ENCODE measurements around the gene TMEM132D. TPM values are rescaled to one million over a fixed set of nuclear protein-coding genes. Genes with fewer than 3 reads are reported as not detected.

The TMEM132D gene
- total RNA-seq, 1 donor from 2014 or later, result 16.5 TPM

DNA sequence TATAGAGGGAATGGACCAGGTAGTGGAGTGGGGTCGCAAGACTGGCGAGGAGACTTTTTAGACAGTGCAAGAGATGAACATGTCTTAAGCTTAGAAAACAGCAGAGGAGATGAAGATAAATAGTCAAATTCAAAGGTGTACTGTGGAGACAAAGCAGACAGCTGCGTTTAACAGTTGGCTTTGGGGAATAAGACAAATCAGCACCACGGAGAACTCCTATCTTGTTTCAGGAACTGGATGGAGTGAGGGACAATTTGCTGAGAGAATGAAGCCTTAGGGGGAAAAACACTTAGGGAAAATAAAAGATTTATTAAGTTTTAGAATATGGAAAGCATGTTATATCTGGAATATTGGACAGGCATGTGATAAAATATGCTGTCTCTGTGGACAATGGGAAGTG is 591.8 kb downstream of the TMEM132D start:
- DNase-seq, result no peak
- Mint-ChIP-seq H3K4me1 (ENCODE audit: low read depth, unreplicated experiment) (no peaks in the 10 kb centered on the region), H3K4me3 (ENCODE audit: unreplicated experiment) (no peak overlapping the region), H3K36me3 (ENCODE audit: unreplicated experiment) (peaks cover 8% of the 10 kb centered on the region), H3K9me3 (ENCODE audit: unreplicated experiment) (peaks cover 10% of the 10 kb centered on the region), H3K27ac (ENCODE audit: unreplicated experiment) (no peak overlapping the region), H3K27me3 (ENCODE audit: unreplicated experiment) (no peaks in the 10 kb centered on the region)
- TF ChIP-seq, protein P1, sequence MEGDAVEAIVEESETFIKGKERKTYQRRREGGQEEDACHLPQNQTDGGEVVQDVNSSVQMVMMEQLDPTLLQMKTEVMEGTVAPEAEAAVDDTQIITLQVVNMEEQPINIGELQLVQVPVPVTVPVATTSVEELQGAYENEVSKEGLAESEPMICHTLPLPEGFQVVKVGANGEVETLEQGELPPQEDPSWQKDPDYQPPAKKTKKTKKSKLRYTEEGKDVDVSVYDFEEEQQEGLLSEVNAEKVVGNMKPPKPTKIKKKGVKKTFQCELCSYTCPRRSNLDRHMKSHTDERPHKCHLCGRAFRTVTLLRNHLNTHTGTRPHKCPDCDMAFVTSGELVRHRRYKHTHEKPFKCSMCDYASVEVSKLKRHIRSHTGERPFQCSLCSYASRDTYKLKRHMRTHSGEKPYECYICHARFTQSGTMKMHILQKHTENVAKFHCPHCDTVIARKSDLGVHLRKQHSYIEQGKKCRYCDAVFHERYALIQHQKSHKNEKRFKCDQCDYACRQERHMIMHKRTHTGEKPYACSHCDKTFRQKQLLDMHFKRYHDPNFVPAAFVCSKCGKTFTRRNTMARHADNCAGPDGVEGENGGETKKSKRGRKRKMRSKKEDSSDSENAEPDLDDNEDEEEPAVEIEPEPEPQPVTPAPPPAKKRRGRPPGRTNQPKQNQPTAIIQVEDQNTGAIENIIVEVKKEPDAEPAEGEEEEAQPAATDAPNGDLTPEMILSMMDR (IDR thresholded peaks at IDR 0.05; ENCODE audit: partially characterized antibody, unreplicated experiment), result no peak

DNA sequence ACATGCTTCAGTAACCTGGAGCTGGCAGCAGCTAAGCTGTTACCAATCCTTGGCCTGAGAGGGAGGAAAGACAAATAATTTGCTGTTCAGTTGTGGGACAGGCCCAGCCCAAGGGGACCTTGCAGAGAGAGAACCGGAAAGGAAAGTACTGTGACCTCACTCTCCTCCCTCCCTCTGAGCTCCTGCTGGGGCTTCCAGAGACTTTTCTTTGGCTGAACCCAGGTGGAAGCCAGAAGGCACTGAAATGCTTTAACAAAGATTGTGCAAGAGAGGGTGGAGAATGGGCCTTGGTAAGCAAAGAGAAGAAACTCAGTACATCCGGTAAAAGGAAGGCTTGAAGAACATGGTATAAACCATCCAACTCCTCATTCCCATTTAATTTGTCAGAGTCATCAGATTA is 593.5 kb downstream of the TMEM132D start:
- no peak overlapping the region for H3K27ac Mint-ChIP-seq (ENCODE audit: unreplicated experiment)
- H3K4me3 Mint-ChIP-seq (ENCODE audit: unreplicated experiment), result no peak overlapping the region
- DNase-seq, result no peak
- TF ChIP-seq, protein P1 (IDR thresholded peaks at IDR 0.05; ENCODE audit: partially characterized antibody, unreplicated experiment), result no peak
- H3K9me3 Mint-ChIP-seq (ENCODE audit: unreplicated experiment), result peaks cover 10% of the 10 kb centered on the region
- H3K27me3 Mint-ChIP-seq (ENCODE audit: unreplicated experiment), result no peaks in the 10 kb centered on the region
- no peaks in the 10 kb centered on the region for H3K4me1 Mint-ChIP-seq (ENCODE audit: low read depth, unreplicated experiment)
- H3K36me3 Mint-ChIP-seq (ENCODE audit: unreplicated experiment), result peaks cover 8% of the 10 kb centered on the region

DNA sequence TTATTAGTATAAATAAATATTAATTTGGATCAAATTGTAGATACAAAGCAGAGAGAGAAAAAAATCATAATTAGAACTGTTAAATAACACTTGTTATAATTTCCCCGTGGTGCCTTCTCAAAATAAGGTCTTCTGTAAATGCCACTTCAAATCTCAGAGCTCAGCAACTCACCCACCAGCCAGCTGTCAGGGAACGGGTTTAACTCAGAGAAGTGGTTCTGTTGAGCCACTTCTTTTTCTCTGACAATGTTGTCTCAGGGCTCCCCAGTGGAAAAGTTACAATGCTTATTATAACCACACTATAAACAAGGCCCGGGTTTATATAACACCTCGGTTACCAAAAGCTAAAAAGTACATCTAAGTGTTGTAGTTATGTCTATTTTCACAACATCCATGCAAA is 598.0 kb downstream of the TMEM132D start:
- H3K4me3 Mint-ChIP-seq (ENCODE audit: unreplicated experiment), result no peak overlapping the region
- DNase-seq, result no peak
- peaks cover 10% of the 10 kb centered on the region for H3K9me3 Mint-ChIP-seq (ENCODE audit: unreplicated experiment)
- H3K4me1 Mint-ChIP-seq (ENCODE audit: low read depth, unreplicated experiment), result no peaks in the 10 kb centered on the region
- H3K36me3 Mint-ChIP-seq (ENCODE audit: unreplicated experiment), result peaks cover 18% of the 10 kb centered on the region
- TF ChIP-seq, protein P1 (IDR thresholded peaks at IDR 0.05; ENCODE audit: partially characterized antibody, unreplicated experiment), result no peak
- peaks cover 3% of the 10 kb centered on the region for H3K27me3 Mint-ChIP-seq (ENCODE audit: unreplicated experiment)
- H3K27ac Mint-ChIP-seq (ENCODE audit: unreplicated experiment), result no peak overlapping the region

DNA sequence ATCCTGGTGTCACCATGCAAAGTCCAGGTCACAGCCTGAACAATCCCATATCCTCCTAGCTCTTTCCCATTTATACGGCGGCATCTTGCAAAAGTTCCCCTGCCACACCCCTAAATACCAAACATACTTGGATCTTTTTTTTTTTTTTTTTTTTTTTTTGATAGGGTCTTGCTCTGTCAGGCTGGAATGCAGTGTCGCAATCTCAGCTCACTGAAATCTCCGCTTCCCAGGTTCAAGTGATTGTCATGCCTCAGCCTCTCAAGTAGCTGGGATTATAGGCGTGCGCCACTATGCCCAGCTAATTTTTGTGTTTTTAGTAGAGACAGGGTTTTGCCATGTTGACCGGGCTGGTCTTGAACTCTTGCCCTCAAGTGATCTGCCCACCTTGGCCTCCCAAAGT is 599.3 kb downstream of the TMEM132D start:
- TF ChIP-seq, protein P1 (IDR thresholded peaks at IDR 0.05; ENCODE audit: partially characterized antibody, unreplicated experiment), result no peak
- no peak overlapping the region for H3K27ac Mint-ChIP-seq (ENCODE audit: unreplicated experiment)
- DNase-seq, result no peak
- peaks cover 10% of the 10 kb centered on the region for H3K9me3 Mint-ChIP-seq (ENCODE audit: unreplicated experiment)
- peaks cover 15% of the 10 kb centered on the region for H3K36me3 Mint-ChIP-seq (ENCODE audit: unreplicated experiment)
- peaks cover 3% of the 10 kb centered on the region for H3K27me3 Mint-ChIP-seq (ENCODE audit: unreplicated experiment)
- no peak overlapping the region for H3K4me3 Mint-ChIP-seq (ENCODE audit: unreplicated experiment)
- H3K4me1 Mint-ChIP-seq (ENCODE audit: low read depth, unreplicated experiment), result no peaks in the 10 kb centered on the region

DNA sequence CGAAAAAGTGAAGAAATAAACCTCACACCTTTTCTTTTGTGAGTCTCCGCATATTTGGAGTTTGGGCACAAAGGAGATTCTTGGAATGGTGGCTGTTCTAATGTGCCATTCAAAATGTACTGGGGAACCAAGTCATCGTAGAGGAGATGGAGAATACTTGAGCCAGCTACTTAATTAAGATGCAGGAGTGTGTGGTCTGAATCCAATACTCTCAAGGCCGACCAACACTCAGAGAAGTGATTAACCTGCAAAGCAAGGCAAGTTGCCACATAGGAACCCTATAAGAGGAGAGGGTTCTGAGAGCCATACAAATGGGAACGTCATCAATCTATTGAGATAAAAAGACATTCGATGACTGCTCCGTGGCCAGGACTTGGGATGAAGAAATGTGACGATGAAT is 603.8 kb downstream of the TMEM132D start:
- no peak for DNase-seq
- H3K27ac Mint-ChIP-seq (ENCODE audit: unreplicated experiment), result no peak overlapping the region
- H3K4me3 Mint-ChIP-seq (ENCODE audit: unreplicated experiment), result no peak overlapping the region
- no peaks in the 10 kb centered on the region for H3K4me1 Mint-ChIP-seq (ENCODE audit: low read depth, unreplicated experiment)
- peaks cover 10% of the 10 kb centered on the region for H3K36me3 Mint-ChIP-seq (ENCODE audit: unreplicated experiment)
- peaks cover 5% of the 10 kb centered on the region for H3K9me3 Mint-ChIP-seq (ENCODE audit: unreplicated experiment)
- H3K27me3 Mint-ChIP-seq (ENCODE audit: unreplicated experiment), result peaks cover 3% of the 10 kb centered on the region
- TF ChIP-seq, protein P1 (IDR thresholded peaks at IDR 0.05; ENCODE audit: partially characterized antibody, unreplicated experiment), result no peak
